IPS DF 6.9 (cell line): ENCODE data around the gene MARS1.

Experiments
- DNase-seq: peaks from one replicate; pipeline ENCODE4 v3.0.0-alpha.2; 2013; ENCODE audit warnings: low read depth, low spot score
- H3K27ac ChIP-seq: one replicate; pipeline ENCODE4 v1.5.1; 2013; ENCODE audit warnings: low read length, control low read depth
- H3K27me3 ChIP-seq: 2 replicates; pipeline ENCODE4 v1.6.1; 2013; ENCODE audit warnings: mild to moderate bottlenecking, low read length; ENCODE audit not compliant: control insufficient read depth, insufficient read depth
- H3K36me3 ChIP-seq: 2 replicates; pipeline ENCODE4 v1.6.1; 2013; ENCODE audit warnings: low read length; ENCODE audit not compliant: control insufficient read depth, insufficient read depth
- H3K4me1 ChIP-seq: 2 replicates; pipeline ENCODE4 v1.6.1; 2013; ENCODE audit warnings: low read length; ENCODE audit not compliant: control insufficient read depth, insufficient read depth
- H3K4me3 ChIP-seq: 2 replicates; pipeline ENCODE4 v1.5.1; 2013; ENCODE audit warnings: mild to moderate bottlenecking, low read length
- H3K9me3 ChIP-seq: 2 replicates; pipeline ENCODE4 v1.6.1; 2013; ENCODE audit warnings: low read length, inconsistent platforms; ENCODE audit not compliant: control insufficient read depth, insufficient read depth
- WGBS: extraction: QIAGEN DNeasy Blood & Tissue Kit; methylation state at CpG from one replicate; pipeline ENCODE4 v1.1.7; 2013; ENCODE audit warnings: mixed read lengths, missing lambda C conversion rate; ENCODE audit not compliant: insufficient read length, insufficient coverage; 5-methylcytosine and 5-hydroxymethylcytosine counted together

The MARS1 gene

GRCh38 chr12:57458665-57459054, 29.2 kb upstream of the MARS1 start:
- no CpG with 5 or more reads among the region's 3 CpGs for WGBS
- Histone ChIP-seq H3K9me3 (no peaks in the 10 kb centered on the region), H3K27me3 (no peaks in the 10 kb centered on the region), H3K4me1 (peaks cover 12% of the 10 kb centered on the region; the same call in 1 of the 2 replicates), H3K27ac (no peak overlapping the region), H3K4me3 (peak overlapping the region; percentile 12; the same call in 1 of the 2 replicates), H3K36me3 (no peaks in the 10 kb centered on the region)
- no peak for DNase-seq

- Histone ChIP-seq H3K27ac (no peak overlapping the region), H3K27me3 (no peaks in the 10 kb centered on the region), H3K4me3 (peak overlapping the region; percentile 63; the same call in 1 of the 2 replicates), H3K4me1 (peaks cover 12% of the 10 kb centered on the region; the same call in 1 of the 2 replicates), H3K36me3 (no peaks in the 10 kb centered on the region), H3K9me3 (no peaks in the 10 kb centered on the region)
- peak; percentile 99 for DNase-seq
- no CpG with 5 or more reads among the region's 24 CpGs for WGBS
Measured at GRCh38 chr12:57459055-57459749, 28.7 kb upstream of the MARS1 start.

GRCh38 chr12:57459750-57460467, 28.0 kb upstream of the MARS1 start, which contains the start of gene GLI1:
Gene GLI1 (plus strand): TSS chr12:57459785. CDS start chr12:57463692, 3,907 bp downstream.
- H3K36me3 ChIP-seq, result no peaks in the 10 kb centered on the region
- H3K27ac ChIP-seq, result no peak within 1 kb of the TSS
- H3K4me3 ChIP-seq, result peak within 1 kb of the TSS; percentile 63; the same call in 1 of the 2 replicates
- peaks cover 8% of the 10 kb centered on the region; the same call in 1 of the 2 replicates for H3K4me1 ChIP-seq
- no CpG with 5 or more reads among the region's 36 CpGs for WGBS
- no peak for DNase-seq
- H3K27me3 ChIP-seq, result no peaks in the 10 kb centered on the region
- no peaks in the 10 kb centered on the region for H3K9me3 ChIP-seq

- no peak for DNase-seq
- H3K4me3 ChIP-seq, result peak overlapping the region; percentile 63; the same call in 1 of the 2 replicates
- no peaks in the 10 kb centered on the region for H3K9me3 ChIP-seq
- no peaks in the 10 kb centered on the region for H3K36me3 ChIP-seq
- no peaks in the 10 kb centered on the region for H3K27me3 ChIP-seq
- WGBS, result no CpG with 5 or more reads among the region's 6 CpGs
- peaks cover 8% of the 10 kb centered on the region; the same call in 1 of the 2 replicates for H3K4me1 ChIP-seq
- H3K27ac ChIP-seq, result no peak overlapping the region
Measured at GRCh38 chr12:57460468-57460784, 27.4 kb upstream of the MARS1 start.

GRCh38 chr12:57460841-57461275, 27.0 kb upstream of the MARS1 start:
- H3K27ac ChIP-seq, result no peak overlapping the region
- WGBS, result no CpG with 5 or more reads among the region's 19 CpGs
- H3K4me1 ChIP-seq, result peaks cover 8% of the 10 kb centered on the region; the same call in 1 of the 2 replicates
- no peaks in the 10 kb centered on the region for H3K9me3 ChIP-seq
- no peak for DNase-seq
- H3K36me3 ChIP-seq, result no peaks in the 10 kb centered on the region
- no peaks in the 10 kb centered on the region for H3K27me3 ChIP-seq
- peak overlapping the region; percentile 63; the same call in 1 of the 2 replicates for H3K4me3 ChIP-seq

- no peak for DNase-seq
- peak overlapping the region; percentile 63; the same call in 1 of the 2 replicates for H3K4me3 ChIP-seq
- peaks cover 6% of the 10 kb centered on the region; the same call in 1 of the 2 replicates for H3K4me1 ChIP-seq
- WGBS, result no CpG with 5 or more reads among the region's 32 CpGs
- no peaks in the 10 kb centered on the region for H3K36me3 ChIP-seq
- no peaks in the 10 kb centered on the region for H3K27me3 ChIP-seq
- H3K9me3 ChIP-seq, result no peaks in the 10 kb centered on the region
- no peak overlapping the region for H3K27ac ChIP-seq
Measured at GRCh38 chr12:57461276-57461916, 26.5 kb upstream of the MARS1 start.

- H3K9me3 ChIP-seq, result no peaks in the 10 kb centered on the region
- H3K4me1 ChIP-seq, result peaks cover 3% of the 10 kb centered on the region; the same call in 1 of the 2 replicates
- no CpG with 5 or more reads among the region's 9 CpGs for WGBS
- no peak overlapping the region for H3K27ac ChIP-seq
- no peaks in the 10 kb centered on the region for H3K36me3 ChIP-seq
- peak overlapping the region; percentile 56; the same call in 1 of the 2 replicates for H3K4me3 ChIP-seq
- DNase-seq, result no peak
- no peaks in the 10 kb centered on the region for H3K27me3 ChIP-seq
Measured at GRCh38 chr12:57461917-57462250, 26.0 kb upstream of the MARS1 start.

- Histone ChIP-seq H3K4me1 (peaks cover 3% of the 10 kb centered on the region; the same call in 1 of the 2 replicates), H3K36me3 (no peaks in the 10 kb centered on the region), H3K4me3 (peak overlapping the region; percentile 56; the same call in 1 of the 2 replicates), H3K27ac (no peak overlapping the region), H3K9me3 (no peaks in the 10 kb centered on the region), H3K27me3 (no peaks in the 10 kb centered on the region)
- peak; percentile 96 for DNase-seq
- WGBS, result no CpG with 5 or more reads among the region's 28 CpGs
Measured at GRCh38 chr12:57462251-57462911, 25.5 kb upstream of the MARS1 start.

GRCh38 chr12:57462912-57463253, 25.0 kb upstream of the MARS1 start:
- H3K27me3 ChIP-seq, result no peaks in the 10 kb centered on the region
- no peak overlapping the region for H3K27ac ChIP-seq
- DNase-seq, result no peak
- no peaks in the 10 kb centered on the region for H3K9me3 ChIP-seq
- no peak overlapping the region for H3K4me3 ChIP-seq
- peaks cover 3% of the 10 kb centered on the region; the same call in 1 of the 2 replicates for H3K4me1 ChIP-seq
- no peaks in the 10 kb centered on the region for H3K36me3 ChIP-seq
- no CpG with 5 or more reads among the region's 5 CpGs for WGBS

GRCh38 chr12:57464569-57464968, 23.3 kb upstream of the MARS1 start:
- H3K9me3 ChIP-seq, result no peaks in the 10 kb centered on the region
- no CpG with 5 or more reads among the region's 12 CpGs for WGBS
- H3K27me3 ChIP-seq, result no peaks in the 10 kb centered on the region

More at GRCh38 chr12:57464569-57464968, 23.3 kb upstream of the MARS1 start:
- no peak for DNase-seq
- H3K27ac ChIP-seq, result no peak overlapping the region
- H3K36me3 ChIP-seq, result no peaks in the 10 kb centered on the region
- no peak overlapping the region for H3K4me3 ChIP-seq
- peaks cover 2% of the 10 kb centered on the region; the same call in 1 of the 2 replicates for H3K4me1 ChIP-seq
